ENCODE measurements around the gene ARL16.
"Not testable (repeated sequence)": the region's sequence is repeated elsewhere in the genome, so short reads cannot be mapped to it uniquely, and the experiment has no call there.

The ARL16 gene

GRCh38 chr17:81695211-81695610, 11.6 kb upstream of the ARL16 start:
- no peak for DNase-seq (ENCODE audit: low spot score)

- no peak for DNase-seq (ENCODE audit: low spot score)
These were observed 11.2 kb upstream of the ARL16 start for GRCh38 chr17:81694810-81695209.

GRCh38 chr17:81693509-81694210, 10.1 kb upstream of the ARL16 start:
- DNase-seq (ENCODE audit: low spot score), result peak; percentile 65

DNA sequence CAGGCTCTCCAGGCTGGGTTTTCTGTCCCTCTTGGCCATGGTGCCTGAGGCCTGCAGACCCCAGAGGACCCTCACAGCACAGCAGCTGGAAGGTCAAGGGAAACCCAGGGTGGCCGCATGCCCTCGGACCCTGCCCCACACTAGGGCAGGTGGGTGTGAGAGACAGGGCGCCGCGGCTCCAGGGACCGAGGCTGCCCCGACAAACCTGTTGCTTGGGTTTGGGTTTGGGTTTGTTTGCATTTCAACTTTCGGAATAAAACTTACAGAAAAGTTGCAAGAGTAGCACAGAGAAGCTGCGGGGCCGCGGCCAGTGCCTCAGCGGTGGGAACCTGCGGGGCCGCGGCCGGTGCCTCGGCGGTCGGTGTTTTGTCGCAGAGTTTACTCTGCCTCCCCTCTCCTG, 8.0 kb upstream of the ARL16 start:
- DNase-seq (ENCODE audit: low spot score), result no peak

DNA sequence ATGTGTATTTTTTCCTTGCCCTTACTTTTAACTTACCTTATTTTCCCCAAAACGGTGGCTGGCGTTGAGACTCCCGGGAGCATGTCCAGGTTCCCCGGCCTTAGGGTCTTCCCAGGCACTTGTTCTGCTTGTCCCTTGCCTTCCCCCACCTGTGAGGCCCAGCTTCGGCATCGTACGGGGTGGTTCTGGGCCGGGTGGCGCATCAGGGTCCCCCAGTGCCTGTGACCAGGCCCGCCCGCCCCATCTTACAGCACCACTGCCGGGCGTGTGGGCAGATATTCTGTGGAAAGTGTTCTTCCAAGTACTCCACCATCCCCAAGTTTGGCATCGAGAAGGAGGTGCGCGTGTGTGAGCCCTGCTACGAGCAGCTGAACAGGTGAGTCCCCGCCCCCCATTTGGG, 7.6 kb upstream of the ARL16 start:
- no peak for DNase-seq (ENCODE audit: low spot score)

- DNase-seq (ENCODE audit: low spot score), result no peak
These were observed 7.0 kb upstream of the ARL16 start for GRCh38 chr17:81690549-81690948.

DNA sequence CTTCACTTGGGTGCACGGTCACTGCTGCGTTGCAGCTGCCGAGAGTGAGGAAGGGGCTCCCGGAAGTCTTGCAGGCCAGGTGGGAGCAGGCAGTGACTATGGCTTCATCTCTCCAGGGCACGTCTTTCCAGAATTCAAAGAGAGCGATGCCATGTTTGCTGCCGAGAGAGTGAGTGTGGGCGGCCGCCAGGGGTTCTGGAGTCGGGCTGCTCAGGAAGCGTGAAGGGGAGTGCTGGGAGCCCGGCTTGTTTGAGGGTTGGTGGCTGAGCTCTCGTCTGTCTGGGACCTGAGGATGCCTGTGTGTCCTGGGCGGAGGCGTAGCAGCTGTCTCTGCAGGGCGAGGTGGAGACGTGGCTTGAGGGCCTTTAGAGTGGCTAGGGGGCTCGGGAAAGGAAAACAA, 6.5 kb upstream of the ARL16 start:
- DNase-seq (ENCODE audit: low spot score), result no peak

- DNase-seq (ENCODE audit: low spot score), result no peak
These were observed 5.0 kb upstream of the ARL16 start for GRCh38 chr17:81688616-81689015.

GRCh38 chr17:81687770-81688541, 4.4 kb upstream of the ARL16 start:
- no peak for DNase-seq (ENCODE audit: low spot score)

DNA sequence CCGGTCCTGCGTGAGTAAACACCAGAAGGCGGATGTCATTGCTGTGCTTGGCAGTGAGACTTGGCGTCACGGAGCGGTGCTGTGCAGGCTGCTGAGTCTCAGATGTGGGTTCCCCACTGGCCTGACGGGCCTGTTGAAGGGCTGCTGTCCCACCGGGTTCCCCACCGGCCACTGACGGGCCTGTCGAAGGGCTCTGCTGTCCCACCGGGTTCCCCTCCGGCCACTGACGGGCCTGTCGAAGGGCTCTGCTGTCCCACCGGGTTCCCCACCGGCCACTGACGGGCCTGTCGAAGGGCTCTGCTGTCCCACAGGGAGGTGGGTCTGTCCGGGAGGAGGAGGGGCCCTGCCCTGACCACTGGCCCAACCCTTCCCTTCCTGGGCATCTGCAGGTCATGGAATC, 3.0 kb upstream of the ARL16 start:
- DNase-seq (ENCODE audit: low spot score), result no peak

GRCh38 chr17:81685108-81685507, 1.5 kb upstream of the ARL16 start:
- no peak for DNase-seq (ENCODE audit: low spot score)

- no peak for DNase-seq (ENCODE audit: low spot score)
These were observed 880 bp upstream of the ARL16 start for GRCh38 chr17:81684442-81684911.

GRCh38 chr17:81683208-81683583, 401 bp downstream of the ARL16 start:
- no peak for DNase-seq (ENCODE audit: low spot score)

DNA sequence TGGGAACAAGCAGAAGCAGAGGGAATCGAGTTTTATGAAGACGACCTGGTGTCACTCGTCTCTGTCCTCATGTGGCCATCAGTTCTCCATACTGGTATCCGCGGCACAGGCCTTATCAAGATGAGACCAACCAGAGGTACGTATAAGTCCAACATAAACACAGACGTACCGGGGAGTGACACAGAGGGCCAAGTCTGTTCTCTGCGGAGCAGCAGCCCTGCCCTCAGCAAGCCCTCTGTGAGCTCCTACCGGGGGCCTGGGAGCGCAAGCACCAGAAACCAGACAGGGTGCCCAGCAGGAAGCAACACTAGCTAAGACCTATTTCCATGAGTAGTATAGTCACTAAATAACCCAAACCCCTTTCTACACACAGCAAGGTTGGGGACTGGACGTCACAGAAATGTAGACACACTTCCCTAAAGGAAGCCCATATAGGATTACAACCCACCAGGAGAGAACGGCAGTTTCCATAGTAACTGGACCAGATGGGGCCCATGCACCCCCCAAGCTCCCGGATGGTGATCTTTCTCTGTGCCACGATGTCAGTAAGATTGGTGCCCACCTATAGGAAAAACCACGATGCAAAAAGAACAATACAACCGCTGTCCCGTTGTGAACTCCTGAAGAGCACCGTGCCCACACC, 911 bp downstream of the ARL16 start:
- DNase-seq (ENCODE audit: low spot score), result no peak

- no peak for DNase-seq (ENCODE audit: low spot score)
These were observed 1.9 kb downstream of the ARL16 start for GRCh38 chr17:81681672-81682071.

GRCh38 chr17:81680150-81680549, 3.4 kb downstream of the ARL16 start:
- no peak for DNase-seq (ENCODE audit: low spot score)

GRCh38 chr17:81676906-81677305, 6.7 kb downstream of the ARL16 start:
- no peak for DNase-seq (ENCODE audit: low spot score)

GRCh38 chr17:81675515-81676221, 7.9 kb downstream of the ARL16 start:
- DNase-seq (ENCODE audit: low spot score), result not testable (repeated sequence)

DNA sequence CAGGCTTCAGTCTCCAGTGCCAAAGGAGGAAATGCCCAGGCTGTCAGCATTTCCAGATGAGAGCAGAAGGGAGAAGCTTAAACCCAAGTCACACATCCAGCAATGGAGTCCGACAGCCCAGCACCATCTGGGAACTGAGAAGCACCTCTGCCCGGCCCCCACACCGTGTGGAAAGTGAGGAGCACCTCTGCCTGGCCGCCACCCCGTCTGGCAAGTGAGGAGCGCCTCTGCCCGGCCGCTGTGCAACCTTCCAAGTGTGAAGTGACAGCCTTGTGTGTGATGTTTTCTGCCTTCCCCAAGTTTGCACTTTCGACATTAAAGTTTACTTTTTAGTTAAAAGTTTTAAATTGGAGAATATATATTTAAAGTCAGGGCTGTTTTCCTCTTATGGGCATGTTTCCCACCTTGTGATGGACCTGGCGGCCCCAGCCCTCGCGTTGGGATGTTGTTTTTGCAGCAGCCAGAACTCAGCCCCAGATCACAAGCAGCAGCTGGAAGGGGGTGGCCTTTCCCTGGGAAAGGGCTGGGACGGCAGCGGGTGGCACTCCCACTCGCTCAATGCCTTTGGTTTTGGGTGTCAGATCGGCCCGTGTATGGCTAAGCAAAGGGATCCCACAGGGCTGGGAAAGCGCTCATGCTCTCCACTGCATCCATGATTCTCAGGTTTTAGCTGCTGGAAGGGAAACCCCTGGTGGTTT, 9.9 kb downstream of the ARL16 start:
- DNase-seq (ENCODE audit: low spot score), result no peak

DNA sequence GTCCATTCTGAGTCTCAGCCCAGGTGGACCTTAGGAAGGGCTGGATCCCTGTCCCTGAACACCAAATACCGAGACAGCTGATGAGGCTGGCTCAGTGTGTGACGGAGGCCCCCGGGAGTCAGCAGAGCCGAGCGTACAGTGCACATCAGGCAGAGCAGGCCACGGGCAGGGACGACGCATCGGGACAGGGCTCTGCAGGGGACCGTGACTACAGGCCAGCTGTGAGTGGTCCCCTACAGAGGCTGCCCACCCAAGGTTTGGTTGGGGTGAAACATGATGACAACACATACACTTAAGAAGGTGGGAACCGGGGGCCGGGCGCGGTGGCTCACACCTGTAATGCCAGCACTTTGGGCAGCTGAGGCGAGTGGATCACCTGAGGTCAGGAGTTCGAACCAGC, 10.6 kb downstream of the ARL16 start:
- DNase-seq (ENCODE audit: low spot score), result no peak

DNA sequence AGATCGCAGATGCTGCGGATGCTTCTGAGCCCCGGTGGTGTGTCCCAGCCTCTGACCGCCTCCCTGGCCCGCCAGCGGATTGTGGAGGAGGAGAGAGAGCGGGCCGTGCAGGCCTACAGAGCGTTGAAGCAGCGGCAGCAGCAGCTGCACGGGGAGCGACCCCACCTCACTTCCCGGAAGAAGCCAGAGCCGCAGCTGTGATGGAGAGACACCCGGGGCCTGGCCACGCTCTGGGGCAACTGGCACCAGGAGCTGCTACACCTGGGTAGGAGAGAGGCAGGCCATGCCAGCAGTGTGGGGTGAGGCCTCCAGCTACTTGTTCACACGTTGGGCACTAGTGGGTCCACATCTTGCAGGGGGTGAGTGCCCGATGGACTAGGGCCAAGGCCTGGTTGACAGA, 11.1 kb downstream of the ARL16 start:
- no peak for DNase-seq (ENCODE audit: low spot score)

DNA sequence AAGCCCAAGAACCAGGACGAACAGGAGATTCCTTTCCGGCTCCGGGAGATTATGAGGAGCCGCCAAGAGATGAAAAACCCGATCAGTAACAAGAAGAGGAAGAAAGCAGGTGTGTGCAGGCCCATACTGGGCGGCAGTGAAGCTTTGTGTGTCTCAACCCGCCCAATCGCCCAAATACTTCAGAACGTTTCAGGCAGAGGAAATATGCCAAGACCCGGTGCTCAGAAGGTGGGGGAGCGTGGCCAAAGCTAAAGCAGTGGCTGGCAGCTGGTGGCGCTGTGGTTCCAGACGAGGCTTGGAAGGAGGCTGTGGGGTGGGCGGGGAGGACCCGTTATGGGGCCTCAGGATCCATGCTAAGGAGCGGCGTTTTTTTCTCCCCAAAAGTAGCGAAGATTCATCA, 15.8 kb downstream of the ARL16 start:
- no peak for DNase-seq (ENCODE audit: low spot score)

All from HuH-7.5 (cell line).